ENCODE results near the gene SMYD2.

The SMYD2 gene

DNA sequence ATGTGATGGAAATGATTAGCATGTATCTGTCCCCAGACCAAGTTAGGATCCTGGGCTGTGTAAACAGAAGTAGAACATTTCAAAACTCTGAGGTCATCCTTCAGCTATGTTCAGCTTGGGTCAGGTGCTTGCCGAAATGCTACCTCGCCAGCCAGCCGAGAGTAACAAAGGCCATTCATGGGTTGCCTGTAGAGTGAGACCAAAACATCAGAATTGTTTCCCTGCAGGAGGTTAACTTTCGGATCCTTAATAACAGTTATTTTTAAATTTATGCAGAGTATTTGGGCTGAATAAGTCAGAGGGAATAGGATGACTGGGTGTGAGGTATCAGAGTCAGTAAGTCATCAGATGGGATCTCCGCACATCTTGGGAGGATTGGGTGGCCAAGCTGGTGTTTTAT lies 35.6 kb downstream of the SMYD2 start:
- Histone ChIP-seq H3K23ac (ENCODE audit: low read length) (no peak overlapping the region), H3K4ac (ENCODE audit: low read depth, low read length) (no peak overlapping the region), H2BK120ac (ENCODE audit: insufficient read depth, low read length, poor library complexity) (no peak overlapping the region), H2AFZ (ENCODE audit: insufficient read depth, low read length, poor library complexity) (no peak overlapping the region), H2AK5ac (ENCODE audit: low read length) (no peak overlapping the region), H3K9ac (ENCODE audit: low read length) (no peak overlapping the region), H3K4me1 (ENCODE audit: control insufficient read depth in 1 of 2, insufficient read depth in 2 of 2, low read length in 2 of 2) (peaks cover 0 to 8% of the 10 kb centered on the region in 2 experiments), H3K27ac (ENCODE audit: low read depth, low read length) (no peak overlapping the region), H3K79me1 (ENCODE audit: low read length) (no peaks in the 10 kb centered on the region), H4K91ac (ENCODE audit: low read depth, low read length) (no peak overlapping the region), H3K36me3 (ENCODE audit: control insufficient read depth in 1 of 2, insufficient read depth in 2 of 2, low read length in 2 of 2) (peaks cover 14 to 20% of the 10 kb centered on the region in 2 experiments), H3K18ac (ENCODE audit: low read length) (no peak overlapping the region), H2BK12ac (ENCODE audit: low read length) (no peak overlapping the region), H3K4me2 (ENCODE audit: low read length) (no peak overlapping the region), H3K9me3 (ENCODE audit: insufficient read depth, low read depth, low read length) (no peaks in the 10 kb centered on the region), H3K14ac (ENCODE audit: low read length) (no peak overlapping the region), H2BK5ac (ENCODE audit: low read depth, low read length, poor library complexity) (no peak overlapping the region), H4K12ac (ENCODE audit: low read depth, low read length) (no peak overlapping the region), H4K8ac (ENCODE audit: low read depth, low read length) (no peak overlapping the region), H3K4me3 (ENCODE audit: low read depth, low read length) (no peak overlapping the region), H3K27me3 (ENCODE audit: insufficient read depth, low read length) (no peaks in the 10 kb centered on the region), H3K79me2 (ENCODE audit: control insufficient read depth, insufficient read depth, low read length, poor library complexity) (no peaks in the 10 kb centered on the region)
- DNase-seq, result peak in 1 of 2 donors; percentile 59
- no CpG with 5 or more reads among the region's 5 CpGs for WGBS (ENCODE audit: extremely low coverage, insufficient coverage, insufficient read length)

GRCh38 chr1:214317300-214317699 lies 36.3 kb downstream of the SMYD2 start:
- no peak overlapping the region for H4K12ac ChIP-seq (ENCODE audit: low read depth, low read length)
- no peak overlapping the region for H3K14ac ChIP-seq (ENCODE audit: low read length)
- H3K79me2 ChIP-seq (ENCODE audit: control insufficient read depth, insufficient read depth, low read length, poor library complexity), result no peaks in the 10 kb centered on the region
- peak overlapping the region; percentile 48 for H4K91ac ChIP-seq (ENCODE audit: low read depth, low read length)
- H3K9me3 ChIP-seq (ENCODE audit: insufficient read depth, low read depth, low read length), result no peaks in the 10 kb centered on the region
- no peak for DNase-seq
- H4K8ac ChIP-seq (ENCODE audit: low read depth, low read length), result no peak overlapping the region
- H2BK5ac ChIP-seq (ENCODE audit: low read depth, low read length, poor library complexity), result no peak overlapping the region
- peak overlapping the region; percentile 42 for H3K18ac ChIP-seq (ENCODE audit: low read length)
- no CpG with 5 or more reads among the region's 4 CpGs for WGBS (ENCODE audit: extremely low coverage, insufficient coverage, insufficient read length)
- peaks cover 14 to 20% of the 10 kb centered on the region in 2 experiments for H3K36me3 ChIP-seq (ENCODE audit: control insufficient read depth in 1 of 2, insufficient read depth in 2 of 2, low read length in 2 of 2)
- H3K4ac ChIP-seq (ENCODE audit: low read depth, low read length), result no peak overlapping the region
- H3K4me3 ChIP-seq (ENCODE audit: low read depth, low read length), result no peak overlapping the region
- H3K79me1 ChIP-seq (ENCODE audit: low read length), result no peaks in the 10 kb centered on the region
- H3K23ac ChIP-seq (ENCODE audit: low read length), result no peak overlapping the region
- no peak overlapping the region for H3K9ac ChIP-seq (ENCODE audit: low read length)
- peaks cover 0 to 8% of the 10 kb centered on the region in 2 experiments for H3K4me1 ChIP-seq (ENCODE audit: control insufficient read depth in 1 of 2, insufficient read depth in 2 of 2, low read length in 2 of 2)
- H3K4me2 ChIP-seq (ENCODE audit: low read length), result no peak overlapping the region
- peak overlapping the region; percentile 28 for H2AK5ac ChIP-seq (ENCODE audit: low read length)
- H2AFZ ChIP-seq (ENCODE audit: insufficient read depth, low read length, poor library complexity), result no peak overlapping the region
- no peak overlapping the region for H2BK120ac ChIP-seq (ENCODE audit: insufficient read depth, low read length, poor library complexity)
- H3K27ac ChIP-seq (ENCODE audit: low read depth, low read length), result no peak overlapping the region
- H2BK12ac ChIP-seq (ENCODE audit: low read length), result peak overlapping the region; percentile 42
- no peaks in the 10 kb centered on the region for H3K27me3 ChIP-seq (ENCODE audit: insufficient read depth, low read length)

DNA sequence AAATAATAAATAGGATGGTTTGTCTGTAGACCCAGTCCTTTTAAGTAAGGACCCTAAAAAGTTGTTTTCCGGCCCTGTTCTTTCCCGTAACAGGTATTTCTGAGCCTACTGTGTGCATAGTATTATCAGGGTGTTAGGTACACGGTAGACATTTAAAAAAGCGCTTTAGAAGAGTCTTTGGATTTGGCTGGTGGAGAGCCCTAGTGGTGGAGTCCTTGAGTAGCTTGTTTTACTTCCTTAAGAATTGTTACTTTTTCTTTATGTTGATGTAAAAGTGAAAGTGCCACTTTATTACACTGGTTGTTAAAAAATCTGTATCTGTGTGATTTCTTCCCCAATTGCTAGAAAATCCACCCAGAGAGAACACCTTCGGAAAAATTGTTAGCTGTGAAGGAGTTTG lies 36.8 kb downstream of the SMYD2 start:
- DNase-seq, result no peak

GRCh38 chr1:214318356-214318755 lies 37.4 kb downstream of the SMYD2 start:
- Histone ChIP-seq H3K14ac (ENCODE audit: low read length) (no peak overlapping the region), H3K27me3 (ENCODE audit: insufficient read depth, low read length) (no peaks in the 10 kb centered on the region), H3K18ac (ENCODE audit: low read length) (no peak overlapping the region), H2AFZ (ENCODE audit: insufficient read depth, low read length, poor library complexity) (no peak overlapping the region), H4K8ac (ENCODE audit: low read depth, low read length) (no peak overlapping the region), H3K4ac (ENCODE audit: low read depth, low read length) (no peak overlapping the region), H3K79me2 (ENCODE audit: control insufficient read depth, insufficient read depth, low read length, poor library complexity) (no peaks in the 10 kb centered on the region), H3K9me3 (ENCODE audit: insufficient read depth, low read depth, low read length) (no peaks in the 10 kb centered on the region), H3K9ac (ENCODE audit: low read length) (no peak overlapping the region), H2BK12ac (ENCODE audit: low read length) (no peak overlapping the region), H3K4me1 (ENCODE audit: control insufficient read depth in 1 of 2, insufficient read depth in 2 of 2, low read length in 2 of 2) (peaks cover 0 to 5% of the 10 kb centered on the region in 2 experiments), H3K36me3 (ENCODE audit: control insufficient read depth in 1 of 2, insufficient read depth in 2 of 2, low read length in 2 of 2) (peaks cover 14 to 22% of the 10 kb centered on the region in 2 experiments), H3K27ac (ENCODE audit: low read depth, low read length) (no peak overlapping the region), H2BK5ac (ENCODE audit: low read depth, low read length, poor library complexity) (no peak overlapping the region), H3K23ac (ENCODE audit: low read length) (no peak overlapping the region), H4K12ac (ENCODE audit: low read depth, low read length) (no peak overlapping the region), H3K4me2 (ENCODE audit: low read length) (no peak overlapping the region), H2AK5ac (ENCODE audit: low read length) (no peak overlapping the region), H2BK120ac (ENCODE audit: insufficient read depth, low read length, poor library complexity) (no peak overlapping the region), H3K4me3 (ENCODE audit: low read depth, low read length) (no peak overlapping the region), H3K79me1 (ENCODE audit: low read length) (no peaks in the 10 kb centered on the region), H4K91ac (ENCODE audit: low read depth, low read length) (no peak overlapping the region)
- DNase-seq, result no peak
- whole genome bisulfite sequencing (ENCODE audit: extremely low coverage, insufficient coverage, insufficient read length), result no CpG with 5 or more reads among the region's 6 CpGs

More for the DNA sequence above, 36.8 kb downstream of the SMYD2 start:
- no peak overlapping the region for H3K27ac ChIP-seq (ENCODE audit: low read depth, low read length)
- H2BK5ac ChIP-seq (ENCODE audit: low read depth, low read length, poor library complexity), result no peak overlapping the region
- H3K79me1 ChIP-seq (ENCODE audit: low read length), result no peaks in the 10 kb centered on the region
- no peak overlapping the region for H3K18ac ChIP-seq (ENCODE audit: low read length)
- H3K9ac ChIP-seq (ENCODE audit: low read length), result no peak overlapping the region
- no peak overlapping the region for H3K23ac ChIP-seq (ENCODE audit: low read length)
- H3K79me2 ChIP-seq (ENCODE audit: control insufficient read depth, insufficient read depth, low read length, poor library complexity), result no peaks in the 10 kb centered on the region
- H3K9me3 ChIP-seq (ENCODE audit: insufficient read depth, low read depth, low read length), result no peaks in the 10 kb centered on the region
- no peak overlapping the region for H3K4me2 ChIP-seq (ENCODE audit: low read length)
- no peaks in the 10 kb centered on the region for H3K27me3 ChIP-seq (ENCODE audit: insufficient read depth, low read length)
- H2AFZ ChIP-seq (ENCODE audit: insufficient read depth, low read length, poor library complexity), result no peak overlapping the region
- no peak overlapping the region for H4K8ac ChIP-seq (ENCODE audit: low read depth, low read length)
- no peak overlapping the region for H2BK12ac ChIP-seq (ENCODE audit: low read length)
- peaks cover 14 to 21% of the 10 kb centered on the region in 2 experiments for H3K36me3 ChIP-seq (ENCODE audit: control insufficient read depth in 1 of 2, insufficient read depth in 2 of 2, low read length in 2 of 2)
- H2BK120ac ChIP-seq (ENCODE audit: insufficient read depth, low read length, poor library complexity), result no peak overlapping the region
- no peak overlapping the region for H3K4me3 ChIP-seq (ENCODE audit: low read depth, low read length)
- H3K14ac ChIP-seq (ENCODE audit: low read length), result no peak overlapping the region
- no peak overlapping the region for H2AK5ac ChIP-seq (ENCODE audit: low read length)
- H3K4ac ChIP-seq (ENCODE audit: low read depth, low read length), result no peak overlapping the region
- H3K4me1 ChIP-seq (ENCODE audit: control insufficient read depth in 1 of 2, insufficient read depth in 2 of 2, low read length in 2 of 2), result peaks cover 0 to 5% of the 10 kb centered on the region in 2 experiments
- WGBS (ENCODE audit: extremely low coverage, insufficient coverage, insufficient read length), result no CpG with 5 or more reads among the region's 5 CpGs
- no peak overlapping the region for H4K91ac ChIP-seq (ENCODE audit: low read depth, low read length)
- H4K12ac ChIP-seq (ENCODE audit: low read depth, low read length), result no peak overlapping the region

Data from trophoblast cell (in vitro differentiated cells and primary cell).